ENCODE data around the gene HIGD1B.

Gene HIGD1B

GRCh38 chr17:44879376-44879775, 31.7 kb downstream of the HIGD1B start:
- DNase-seq = no peak

GRCh38 chr17:44880062-44880461, 32.4 kb downstream of the HIGD1B start:
- no peak for DNase-seq

GRCh38 chr17:44881145-44881544, 33.5 kb downstream of the HIGD1B start:
- no peak for DNase-seq

DNA sequence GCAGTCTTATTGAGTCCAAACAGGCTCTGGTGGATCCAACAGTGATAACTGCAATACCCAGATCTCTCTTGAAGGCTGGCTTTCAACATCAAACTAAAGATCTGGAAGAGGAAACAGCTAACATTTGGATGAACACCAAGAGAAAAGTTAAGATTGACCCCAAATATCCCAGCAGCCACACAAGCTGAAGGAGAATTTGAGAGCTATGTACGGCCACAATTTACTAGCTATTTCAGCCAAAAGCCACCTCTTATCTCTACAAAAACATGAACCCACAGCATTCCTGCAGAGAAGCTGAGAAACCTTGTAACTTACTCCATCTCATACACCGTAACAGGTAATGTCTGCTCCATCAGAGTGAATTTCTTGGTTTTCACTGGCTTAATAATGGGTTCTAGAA, 37.3 kb downstream of the HIGD1B start:
- DNase-seq = no peak

- no peak for DNase-seq
These were observed 39.3 kb downstream of the HIGD1B start for GRCh38 chr17:44887016-44887415.

DNA sequence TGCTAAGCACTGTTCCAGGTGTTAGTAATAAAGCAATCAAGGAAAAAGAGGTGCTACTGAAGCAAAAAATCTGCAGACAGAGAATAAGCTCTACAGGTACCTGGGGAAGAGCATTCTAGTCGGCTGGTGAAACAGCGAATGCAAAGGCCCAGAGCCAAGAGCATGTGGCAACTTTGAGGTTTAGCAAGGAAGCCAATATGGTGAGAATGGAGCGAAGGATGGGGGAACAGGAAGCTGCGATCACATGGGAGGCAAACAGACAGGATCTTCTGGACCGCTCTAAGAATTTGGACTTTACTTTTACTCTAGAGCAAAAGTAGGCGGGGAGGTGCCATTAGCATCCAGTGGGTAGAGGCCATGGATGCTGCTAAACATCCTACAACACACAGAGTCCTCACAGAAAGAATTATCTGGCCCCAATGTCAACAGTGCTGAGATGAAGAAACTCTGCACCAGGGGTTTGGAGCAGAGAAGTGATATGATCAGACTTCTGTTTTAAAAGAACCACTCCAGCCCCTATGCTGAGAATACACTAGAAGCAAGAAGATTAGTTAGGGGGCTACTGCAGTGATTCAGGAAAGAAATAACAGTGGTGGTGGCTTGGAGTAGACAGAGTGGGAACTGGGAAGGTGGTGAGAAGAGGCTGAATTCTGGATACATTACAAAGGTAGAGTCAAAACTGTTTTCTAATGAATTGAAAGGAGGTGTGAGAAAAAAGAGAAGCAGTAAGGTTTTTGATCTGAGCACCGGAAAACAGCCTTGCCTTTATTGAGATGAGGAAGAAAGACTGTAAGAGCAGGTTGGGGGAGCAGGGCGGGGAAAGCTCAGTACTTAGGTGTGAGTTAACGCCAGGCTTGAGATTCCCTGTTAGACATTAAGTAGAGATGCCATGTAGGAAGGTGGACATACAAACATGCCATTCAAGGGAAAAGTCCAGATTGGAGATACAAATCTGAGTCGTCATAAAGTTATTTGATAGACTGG, 40.6 kb downstream of the HIGD1B start:
- peak in 3 of 4 experiments; percentile 49 to 54 (median 49) for DNase-seq

GRCh38 chr17:44889003-44889402, 41.3 kb downstream of the HIGD1B start:
- peak in 2 of 4 experiments; percentile 16 to 30 for DNase-seq

DNA sequence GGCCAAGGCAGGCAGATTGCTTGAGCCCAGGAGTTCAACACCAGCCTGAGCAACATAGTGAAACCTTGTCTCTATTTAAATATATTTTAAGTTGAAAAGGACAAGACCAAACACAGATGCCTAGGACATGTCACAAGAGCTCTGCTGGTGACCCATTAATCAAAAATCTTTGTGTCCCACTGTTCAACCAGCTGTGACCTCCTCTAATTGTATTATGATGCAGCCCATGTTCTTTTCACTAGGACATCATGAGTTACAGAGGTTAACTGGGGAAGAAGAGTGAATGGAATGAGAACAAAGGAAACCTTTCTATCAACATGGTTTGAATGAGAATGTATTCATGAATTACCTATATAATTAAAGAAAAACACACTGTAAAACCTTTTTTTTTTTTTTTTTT, 44.6 kb downstream of the HIGD1B start:
- no peak for DNase-seq

DNA sequence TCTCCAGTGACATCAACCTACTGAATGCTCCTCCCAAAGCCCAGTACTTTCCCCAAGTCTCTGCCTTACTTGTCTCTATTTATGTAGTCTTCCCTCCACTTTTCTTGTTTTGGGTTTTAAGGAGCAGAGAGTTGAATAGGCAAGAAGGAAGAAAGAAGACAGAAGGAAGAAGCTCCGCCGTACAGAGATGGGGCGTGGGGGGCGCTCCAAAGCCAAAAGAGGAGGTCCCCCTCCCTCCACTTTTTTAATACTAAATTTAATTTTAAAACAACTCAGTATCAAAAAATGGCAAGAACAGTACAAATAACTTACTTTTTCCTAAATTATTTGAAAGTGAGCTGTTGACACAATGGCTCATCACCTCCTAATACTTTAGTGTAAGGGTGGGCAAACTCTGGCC, 47.0 kb downstream of the HIGD1B start:
- DNase-seq = no peak

- peak; percentile 82 to 89 (median 86) for DNase-seq
These were observed 51.0 kb downstream of the HIGD1B start for GRCh38 chr17:44898768-44899073.

DNA sequence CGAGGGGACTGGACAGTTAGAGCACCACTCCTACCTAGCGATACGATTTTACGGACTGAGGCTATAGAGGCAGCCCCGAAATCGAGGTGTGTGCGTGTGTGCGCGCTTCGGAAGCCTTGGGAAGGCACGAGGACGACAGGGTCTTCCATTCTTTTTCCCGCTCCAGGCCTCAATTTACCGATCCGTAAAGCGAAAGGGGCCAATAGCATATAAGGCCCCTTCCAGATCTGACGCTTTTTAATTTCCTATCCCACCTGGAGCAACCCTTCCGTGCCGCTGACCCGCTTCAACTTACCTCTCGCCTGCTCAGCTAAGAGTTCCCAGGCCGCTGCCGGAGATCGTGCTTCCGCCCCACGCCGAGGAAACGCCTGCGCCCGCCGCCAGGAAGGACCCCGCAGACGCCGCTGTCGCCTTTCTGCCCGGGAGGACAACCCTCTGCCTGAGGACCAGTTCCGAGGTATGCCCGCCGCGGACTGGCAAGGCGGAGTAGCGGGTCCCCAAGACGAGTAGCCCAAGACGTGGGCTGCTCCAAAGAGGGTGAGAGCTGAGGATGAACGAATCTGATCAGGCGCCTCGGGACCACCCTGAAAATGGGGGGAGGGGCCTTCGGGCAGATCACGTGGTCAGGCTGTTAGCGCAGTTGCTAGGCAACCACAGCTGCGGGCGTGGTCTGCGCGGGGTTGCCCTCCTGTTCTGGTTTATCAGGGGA, 51.5 kb downstream of the HIGD1B start, which contains the start of gene EFTUD2:
Gene EFTUD2, minus strand, starts transcription at position 372 of the 709 bp plus-strand sequence. CDS start 4,924 bp downstream, outside the sequence.
- DNase-seq = peak; percentile 91 to 97 (median 94)

Data from suppressor macrophage (primary cell).